Glomerular endothelial cell (primary cell): ENCODE results near the gene CLCNKA. TPM values are rescaled to one million over a fixed set of nuclear protein-coding genes. Genes with fewer than 3 reads are reported as not detected.
"Not testable (repeated sequence)": the region's sequence is repeated elsewhere in the genome, so short reads cannot be mapped to it uniquely, and the experiment has no call there.

Experiments used
- DNase-seq: peaks from one replicate; pipeline ENCODE4 v3.0.0-alpha.2; 2011; ENCODE audit warnings: low read depth, low spot score; ENCODE audit errors: extremely low read depth
- total RNA-seq: library from RNA; depleted of rRNA; stranded (reverse); fragments of >200 nt; gene quantifications from 2 replicates; pipeline ENCODE4 v1.2.3, GENCODE V29; 2015

The CLCNKA gene
- not detected in 2 replicates for total RNA-seq

DNA sequence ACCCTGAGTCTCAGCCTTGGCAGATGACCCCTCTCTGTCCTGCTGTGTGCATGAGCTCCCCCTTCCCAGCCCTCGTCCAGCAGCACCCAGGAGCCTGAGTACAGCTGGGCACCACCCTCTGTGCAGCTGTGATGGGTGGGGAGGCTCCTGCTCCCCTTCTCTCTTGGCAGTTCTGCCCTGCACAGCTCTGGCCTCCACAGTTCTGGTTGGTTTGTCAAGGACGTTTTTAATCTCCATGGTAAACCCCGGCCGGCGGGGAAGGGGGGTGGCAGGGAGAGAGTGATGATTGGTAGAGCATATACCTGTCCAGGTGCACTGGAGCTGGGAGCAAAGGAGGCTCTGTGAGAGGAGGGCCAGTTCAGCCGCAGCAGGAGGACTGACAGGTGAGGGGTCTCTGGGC lies at the start of gene CLCNKA:
TSS of gene CLCNKA (plus strand) at position 356 of the 400 bp plus-strand sequence. CDS start 584 bp downstream, outside the sequence.
- no peak for DNase-seq

DNA sequence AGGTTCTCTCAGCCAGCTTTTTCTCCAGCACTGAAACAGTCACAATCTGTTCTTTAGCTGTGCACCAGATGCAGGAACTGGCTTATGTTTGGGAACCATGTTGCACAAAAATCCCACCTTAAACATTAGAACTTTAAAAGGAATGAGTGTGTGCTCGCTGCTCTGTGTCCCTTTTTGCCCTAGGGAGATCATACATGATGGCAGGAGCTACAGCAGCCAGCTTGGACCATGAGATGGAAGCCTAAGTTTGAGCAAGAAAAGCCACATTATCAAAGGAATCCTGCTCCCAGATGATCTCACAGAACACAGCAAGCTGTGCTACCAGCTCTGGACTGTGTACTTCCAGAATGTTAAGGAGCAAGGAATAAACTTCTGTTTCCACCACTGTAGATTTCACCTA lies 49.4 kb upstream of the CLCNKA start:
- no peak for DNase-seq

DNA sequence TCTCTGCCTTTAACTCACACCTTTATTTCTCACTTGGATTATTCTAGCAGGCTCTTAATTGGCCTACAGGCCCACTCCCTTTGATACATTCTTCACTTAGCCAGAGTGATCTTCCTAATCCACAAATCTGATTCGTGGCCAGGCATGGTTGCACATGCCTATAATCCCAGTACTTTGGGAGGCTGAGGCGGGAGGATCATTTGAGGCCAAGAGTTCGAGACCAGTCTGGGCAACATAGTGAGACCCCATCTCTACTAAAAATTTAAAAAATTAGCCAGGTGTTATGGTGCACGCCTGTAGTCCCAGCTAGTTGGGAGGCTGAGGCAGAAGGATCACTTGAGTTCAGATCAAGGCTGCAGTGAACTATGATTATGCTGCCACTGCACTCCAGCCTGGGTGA lies 48.1 kb upstream of the CLCNKA start:
- no peak for DNase-seq

DNA sequence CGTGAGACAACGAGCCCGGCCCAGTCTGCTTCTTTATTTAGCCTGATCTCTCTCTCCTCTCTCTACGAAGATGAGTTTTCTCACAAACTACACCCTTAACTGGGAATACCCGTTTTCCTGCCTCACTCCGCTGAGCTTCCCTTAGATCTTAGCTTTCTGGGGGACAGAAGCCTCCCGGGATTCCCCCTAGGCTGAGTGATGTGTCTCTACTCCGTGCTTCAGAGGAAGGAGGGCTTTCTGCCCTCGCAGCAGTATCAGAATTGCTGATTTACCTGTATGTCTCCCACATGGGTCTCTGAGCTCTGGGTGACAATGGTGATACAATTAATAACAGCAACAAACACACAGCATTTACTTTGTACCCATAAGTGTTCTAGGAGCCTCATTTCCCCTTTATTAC lies 47.0 kb upstream of the CLCNKA start:
- no peak for DNase-seq

DNA sequence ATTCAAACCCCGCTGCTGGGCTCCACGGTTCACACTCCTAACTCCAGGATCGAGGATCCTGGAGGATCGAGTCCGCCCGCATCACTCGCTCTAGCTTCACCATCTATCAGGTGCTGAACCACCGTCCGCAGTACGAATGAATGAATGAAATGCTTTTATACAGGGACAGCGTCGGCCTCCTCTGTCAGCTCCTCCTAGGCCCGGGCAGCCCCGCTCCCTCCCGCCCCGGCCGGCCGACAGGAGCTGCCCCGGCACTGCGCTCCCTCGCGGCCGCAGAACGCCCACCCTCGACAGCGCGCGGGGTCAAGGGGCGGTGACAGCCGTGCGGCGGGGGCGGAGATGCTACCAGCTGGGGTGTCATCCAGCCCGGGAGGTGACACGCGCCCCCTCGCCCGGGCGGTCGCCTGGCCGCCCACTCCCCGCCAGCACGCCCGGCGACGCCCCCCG lies 46.5 kb upstream of the CLCNKA start:
- DNase-seq: no peak

DNA sequence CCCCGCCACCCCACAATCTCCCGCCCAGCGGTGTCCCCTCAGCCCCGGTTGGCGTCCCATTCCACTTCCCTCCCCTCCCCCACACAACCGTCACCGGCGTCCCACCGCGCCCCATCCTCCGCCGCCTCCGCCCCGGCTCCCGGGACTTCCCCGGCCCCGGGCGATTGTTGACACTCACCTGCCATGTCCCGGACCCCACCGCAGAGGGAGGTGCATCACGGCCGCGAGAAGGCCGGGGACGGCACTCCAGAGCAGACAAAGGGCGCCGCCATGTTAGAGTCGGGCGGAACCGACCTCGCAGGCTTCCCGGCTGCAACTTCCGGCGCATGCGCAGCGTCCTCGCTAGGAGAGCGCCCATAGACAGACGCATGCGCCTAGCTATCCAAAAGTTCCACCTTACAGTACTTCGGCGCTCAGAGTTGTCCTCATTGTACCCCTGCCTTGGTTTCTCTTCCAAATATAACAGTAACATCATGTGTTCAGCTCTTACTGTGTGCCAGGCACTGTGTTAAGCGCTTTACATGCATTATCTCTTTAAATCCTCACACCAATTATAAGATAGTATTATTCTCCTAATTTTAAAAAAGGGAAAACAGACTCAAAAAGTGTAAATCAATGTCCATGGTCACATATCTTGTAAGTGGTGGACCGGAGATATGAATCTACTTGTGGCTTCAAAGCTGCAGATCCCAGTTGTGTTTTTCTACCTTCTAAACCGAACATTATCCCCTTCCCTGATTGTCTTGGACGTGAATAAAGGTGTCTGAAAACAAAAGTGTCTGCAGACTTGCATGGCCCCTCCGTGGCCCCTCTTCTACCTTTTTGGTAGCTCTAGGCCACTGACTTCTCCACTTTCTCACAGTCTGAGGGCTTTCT lies 45.8 kb upstream of the CLCNKA start, which contains the start of gene ZBTB17:
TSS of gene ZBTB17 (minus strand) at position 297 of the 876 bp plus-strand sequence. CDS start 27,606 bp downstream, outside the sequence.
- no peak for DNase-seq

DNA sequence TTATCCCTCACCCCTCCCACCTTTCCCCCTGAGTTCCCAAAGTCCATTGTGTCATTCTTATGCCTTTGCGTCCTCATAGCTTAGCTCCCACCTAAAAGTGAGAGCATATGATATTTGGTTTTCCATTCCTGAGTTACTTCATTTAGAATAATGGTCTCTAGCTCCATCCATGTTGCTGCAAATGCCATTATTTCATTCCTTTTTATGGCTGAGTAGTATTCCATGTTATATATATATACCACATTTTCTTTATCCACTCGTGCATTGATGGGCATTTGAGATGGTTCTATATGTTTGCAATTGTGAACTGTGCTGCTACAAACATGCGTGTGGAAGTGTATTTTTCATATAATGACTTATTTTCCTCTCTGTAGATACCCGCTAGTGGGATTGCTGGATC lies 43.9 kb upstream of the CLCNKA start:
- DNase-seq: not testable (repeated sequence)

DNA sequence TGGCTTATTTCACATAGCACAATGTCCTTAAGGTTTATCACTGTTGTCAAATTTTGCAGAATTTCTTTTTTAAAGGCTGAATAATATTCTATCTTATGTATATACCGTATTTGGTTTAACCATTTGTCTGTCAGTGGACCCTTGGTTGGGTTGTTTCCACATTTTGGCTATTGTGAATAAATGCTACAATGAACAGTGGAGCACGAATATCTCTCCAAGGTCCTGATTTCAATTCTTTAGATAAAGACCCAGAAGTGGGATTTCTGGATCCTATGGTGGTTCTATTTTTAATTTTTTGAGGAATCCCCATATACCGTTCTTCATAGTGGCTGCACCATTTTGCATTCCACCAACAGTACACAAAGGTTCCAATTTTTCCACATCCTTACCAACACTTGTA lies 40.2 kb upstream of the CLCNKA start:
- no peak for DNase-seq

DNA sequence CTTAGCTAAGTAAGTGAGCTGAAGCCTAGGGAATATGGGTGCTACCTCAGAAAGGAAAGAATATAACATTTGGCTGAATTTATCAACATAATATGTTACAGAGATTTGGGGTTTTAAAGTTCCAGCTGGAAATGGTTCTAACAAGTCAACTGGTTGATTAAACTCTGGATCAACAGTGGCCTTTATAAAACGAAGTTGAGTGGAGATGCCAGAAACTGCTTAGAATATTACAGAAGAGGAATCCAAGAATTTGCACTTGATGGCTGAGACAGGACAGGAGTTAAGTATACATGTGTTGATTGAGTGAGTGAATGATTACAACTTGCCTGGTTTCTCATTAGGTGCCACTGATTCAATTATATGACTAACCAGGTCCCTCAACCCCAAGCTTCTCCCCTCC lies 38.6 kb upstream of the CLCNKA start:
- no peak for DNase-seq

DNA sequence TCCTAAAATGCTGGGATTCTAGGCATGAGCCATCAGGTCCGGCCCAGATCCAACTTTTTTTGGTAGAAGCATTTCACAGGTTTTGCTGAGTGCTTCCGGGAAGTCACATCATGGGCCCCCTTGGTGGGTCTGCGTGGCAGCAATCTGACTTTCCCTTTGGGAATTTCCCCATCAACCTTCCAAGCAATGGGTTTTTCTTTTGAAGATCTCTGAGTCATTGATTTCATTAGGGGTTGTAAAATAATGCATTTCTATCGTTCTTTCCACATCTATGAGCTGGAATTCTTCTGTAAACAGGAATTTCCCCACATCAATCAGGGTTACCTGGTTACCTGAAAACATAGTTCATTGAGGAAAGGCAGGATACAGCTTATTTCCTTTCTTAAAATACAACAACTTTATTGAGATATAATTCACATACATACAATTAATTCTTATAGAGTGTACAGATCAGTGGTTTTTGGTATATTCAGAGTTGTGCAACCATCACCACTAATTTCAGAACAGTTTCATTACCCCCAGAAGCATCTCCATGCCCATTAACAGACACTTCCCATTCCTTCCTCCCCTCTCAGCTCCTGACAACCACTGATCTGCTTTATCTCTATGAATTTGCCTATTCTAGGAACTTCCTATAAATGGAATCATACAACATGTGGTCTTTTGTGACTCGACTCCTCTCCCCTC lies 36.1 kb upstream of the CLCNKA start:
- no peak for DNase-seq

DNA sequence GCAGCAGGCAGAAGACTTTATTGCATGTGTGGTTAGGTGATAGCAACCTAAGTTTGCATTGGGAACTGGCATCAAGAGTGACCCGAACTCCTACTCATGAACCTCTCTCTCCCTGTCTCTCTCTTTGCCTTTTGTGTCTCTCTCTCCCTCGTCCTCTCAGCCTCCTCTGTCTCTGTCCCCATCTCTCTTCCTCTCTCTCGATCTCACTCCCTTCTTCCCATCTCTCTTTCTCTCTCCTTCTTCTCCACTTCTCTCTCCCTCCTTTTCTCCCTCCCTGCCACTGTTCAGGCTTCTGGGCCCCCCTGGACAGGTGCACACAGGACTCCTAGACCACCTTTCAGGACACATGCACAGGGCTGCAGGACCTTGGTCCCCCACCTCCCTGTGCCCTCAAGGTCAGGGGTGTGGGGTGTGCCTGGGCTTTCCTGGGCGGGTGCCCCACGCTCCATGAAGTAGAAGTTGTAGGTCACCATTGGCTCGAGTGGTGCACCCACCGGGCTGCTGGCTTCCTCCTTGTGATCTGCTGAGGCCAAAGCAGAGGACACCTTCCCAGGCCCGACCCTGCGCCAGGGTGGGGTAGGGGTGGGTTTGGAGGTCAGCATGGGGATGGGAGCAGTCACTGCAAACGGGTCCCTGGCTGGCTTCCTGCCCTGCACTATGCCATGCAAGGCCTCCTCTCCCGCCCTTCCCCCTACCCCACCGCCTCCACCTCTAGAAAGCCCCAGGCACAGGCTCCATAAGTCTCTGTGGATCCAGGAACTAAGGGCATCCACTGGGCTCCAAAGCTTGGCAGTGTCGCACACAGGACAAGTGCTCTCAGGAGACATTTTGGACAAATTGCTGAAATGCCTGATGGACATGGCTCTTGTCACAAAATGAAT lies 32.7 kb upstream of the CLCNKA start:
- DNase-seq: no peak

DNA sequence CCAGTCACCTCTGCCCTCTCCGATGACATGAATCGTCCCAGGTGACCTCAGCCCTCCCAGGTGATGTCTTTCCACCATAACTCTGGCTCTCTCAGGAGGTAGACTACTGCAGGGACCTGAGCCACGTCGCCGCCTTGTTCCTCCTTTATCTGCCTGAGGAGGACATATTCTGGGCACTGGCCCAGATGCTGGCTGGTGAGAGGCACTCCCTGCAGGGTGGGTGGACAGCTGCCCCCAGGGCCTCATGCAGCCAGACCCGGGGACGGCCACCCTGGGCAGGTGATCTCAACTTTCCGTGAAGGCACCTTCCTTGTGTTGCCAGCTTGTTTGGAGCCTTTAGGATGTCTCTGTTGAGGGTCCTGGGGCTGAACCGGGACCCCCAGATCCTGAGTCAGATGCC lies 32.1 kb upstream of the CLCNKA start:
- no peak for DNase-seq

DNA sequence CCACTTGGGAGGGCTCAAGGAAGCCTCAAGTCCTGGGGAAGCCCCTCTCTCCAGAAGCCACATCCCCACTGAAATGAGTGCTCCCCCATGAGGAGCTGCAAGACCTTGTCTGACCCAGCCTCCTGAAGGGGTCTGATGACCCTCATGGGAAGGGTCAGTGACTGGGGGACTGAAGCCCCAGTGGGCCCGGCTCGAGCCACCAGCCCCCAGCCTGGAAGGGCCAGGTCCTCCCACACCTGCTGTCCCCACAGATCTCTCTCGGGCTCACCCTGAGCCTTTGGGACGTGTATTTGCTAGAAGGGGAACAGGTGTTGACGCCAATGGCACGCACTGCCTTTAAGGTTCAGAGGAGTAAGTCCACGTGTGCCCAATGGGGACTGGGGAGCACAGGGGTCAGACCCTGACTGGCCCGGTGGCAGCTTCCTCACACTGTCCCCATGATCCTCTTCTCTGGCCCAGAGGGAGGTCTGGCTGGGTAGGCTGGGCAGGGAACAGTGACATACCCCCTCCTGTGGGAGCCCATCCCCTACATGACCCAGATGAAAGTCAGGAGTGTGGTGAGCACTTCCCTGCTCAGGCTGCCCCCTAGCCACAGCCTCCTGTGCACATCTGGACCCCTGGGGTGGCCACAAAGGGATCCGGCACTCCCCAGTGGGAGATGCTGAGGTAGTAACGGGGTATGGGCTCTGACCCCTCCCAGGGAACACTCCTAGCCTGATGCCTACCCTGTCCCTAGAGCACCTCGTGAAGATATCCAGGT lies 30.2 kb upstream of the CLCNKA start:
- DNase-seq: no peak

DNA sequence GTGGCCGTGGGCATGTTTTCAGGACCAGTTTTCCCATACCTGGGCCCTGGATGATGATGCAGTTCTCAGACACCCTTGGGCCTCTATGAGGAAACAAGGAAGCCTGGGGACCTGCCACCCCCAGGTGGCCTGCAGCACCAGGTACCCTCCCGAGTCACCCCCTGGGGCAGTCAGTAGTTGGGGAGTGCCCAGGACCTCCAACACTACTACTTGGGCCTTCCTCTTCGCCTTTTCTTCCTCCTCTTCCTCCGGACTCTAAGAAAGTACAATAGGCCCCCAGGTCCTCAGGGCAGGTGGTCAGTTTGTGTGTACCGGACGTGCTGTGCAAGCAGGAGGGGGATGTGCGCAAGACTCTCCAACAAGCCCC lies 29.7 kb upstream of the CLCNKA start:
- DNase-seq: no peak

DNA sequence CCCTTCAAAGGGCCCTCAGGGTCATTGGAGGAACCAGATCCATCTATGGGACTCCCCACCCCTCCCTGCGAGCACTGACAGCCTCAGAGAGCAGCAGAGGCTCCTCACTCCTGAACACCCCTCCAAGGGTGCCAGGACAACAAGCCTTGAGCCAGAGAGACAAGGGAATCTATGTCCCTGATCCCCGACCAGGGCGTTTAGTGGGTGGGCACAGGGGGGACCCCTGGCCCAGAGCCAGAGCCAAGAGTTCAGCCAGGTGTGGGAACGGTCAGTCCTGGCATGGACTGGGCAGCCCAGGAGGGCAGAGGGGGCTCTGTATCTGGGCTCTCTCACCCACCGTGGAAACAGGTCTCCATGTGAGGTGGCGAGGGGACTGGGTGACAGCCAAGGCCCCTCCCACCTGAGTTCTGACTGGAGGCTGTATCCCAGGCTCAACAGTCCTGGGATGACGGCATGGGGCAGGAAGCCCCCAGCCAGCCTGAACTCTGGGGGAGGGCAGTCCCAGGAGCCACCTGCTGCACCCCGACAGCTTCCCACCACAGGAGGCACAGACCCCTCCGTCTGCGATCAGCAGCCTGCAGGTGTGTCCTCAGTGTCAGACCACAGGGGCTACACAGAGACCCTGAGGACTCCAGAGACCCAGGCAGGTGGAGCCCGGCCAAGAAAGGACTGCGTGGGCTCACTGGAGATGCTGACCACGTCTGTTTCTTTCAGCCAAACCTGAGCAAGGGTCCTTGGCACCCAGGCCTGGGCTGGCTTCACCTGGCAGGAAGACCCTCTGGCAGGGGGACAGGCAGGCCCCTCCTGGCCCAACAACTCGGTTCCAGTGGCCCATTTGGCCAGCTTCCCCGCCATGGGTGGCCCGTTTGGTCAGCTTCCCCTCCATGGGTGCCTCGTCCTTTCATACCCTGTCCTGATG lies 29.0 kb upstream of the CLCNKA start:
- no peak for DNase-seq

DNA sequence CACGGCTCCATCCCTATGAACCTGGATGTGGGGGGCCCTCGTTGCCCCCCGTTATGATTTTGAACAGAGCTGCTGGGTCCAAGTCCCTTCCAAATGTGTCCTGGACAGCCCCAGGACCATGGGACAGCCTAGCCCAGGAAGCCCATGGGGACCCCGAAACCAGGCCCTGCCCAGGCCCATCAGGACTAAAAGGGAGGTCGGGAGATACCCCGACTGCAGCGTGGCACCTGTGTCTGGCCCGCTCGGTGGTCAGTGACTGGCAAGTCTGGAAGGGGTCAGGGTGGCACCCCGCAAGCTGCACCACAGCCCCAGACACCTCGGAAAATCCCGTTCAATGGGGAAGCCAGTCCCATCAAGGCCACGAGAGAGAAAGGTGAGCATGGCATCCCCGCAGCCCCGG lies 28.2 kb upstream of the CLCNKA start:
- no peak for DNase-seq

DNA sequence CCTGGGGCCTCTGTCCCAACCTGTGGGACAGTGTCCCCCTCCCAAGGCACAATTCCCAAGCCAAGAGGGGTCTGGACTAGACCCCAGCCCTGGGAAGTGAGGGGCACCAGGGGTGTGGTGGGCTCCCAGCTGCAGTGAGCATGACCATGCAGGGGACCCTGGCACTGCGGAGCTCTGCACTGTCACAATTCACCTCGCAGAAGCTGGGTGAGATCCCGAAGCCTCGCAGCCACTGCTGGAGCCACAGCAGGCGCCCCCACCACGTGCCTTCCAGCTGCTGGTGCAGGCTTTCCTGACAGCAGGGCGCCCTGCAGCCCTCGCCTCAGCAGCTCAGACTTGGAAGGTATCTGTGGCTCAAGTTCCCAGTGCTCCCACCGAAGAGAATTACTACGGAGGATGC lies 27.8 kb upstream of the CLCNKA start:
- DNase-seq: no peak

DNA sequence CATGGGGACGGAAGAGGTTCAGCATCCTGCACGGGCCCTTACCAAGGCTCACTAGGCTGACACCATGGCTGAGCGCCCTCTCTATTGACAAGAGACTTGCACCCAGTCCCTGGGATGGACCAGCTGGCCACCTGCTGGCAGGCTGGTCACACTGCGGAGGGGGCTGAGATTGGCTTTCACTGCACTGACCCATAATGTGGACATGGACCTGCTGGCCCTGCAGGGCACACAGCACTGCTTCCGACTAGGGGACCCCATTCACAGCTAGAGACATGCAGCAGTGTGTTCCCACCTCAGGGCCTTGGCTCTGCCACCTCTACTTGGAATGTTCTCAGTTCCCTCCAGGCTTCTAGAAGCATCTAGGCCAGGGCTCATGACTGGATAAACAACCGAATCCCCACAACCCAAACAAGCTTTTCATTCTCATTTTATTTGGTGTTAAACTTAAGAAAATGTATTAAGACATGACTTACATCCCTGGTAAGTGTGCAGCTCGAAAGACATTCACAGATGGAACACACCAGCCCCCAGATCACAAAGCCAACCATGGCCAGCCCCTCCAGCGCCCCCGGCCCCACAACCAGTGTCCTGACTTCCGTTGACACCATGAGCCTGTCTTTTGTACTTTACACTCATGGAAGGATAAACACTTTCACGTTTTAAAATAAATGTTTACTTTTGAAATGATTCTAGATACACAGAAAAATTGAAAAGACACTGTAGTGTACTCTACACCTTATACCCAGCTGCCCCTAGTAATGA lies 27.1 kb upstream of the CLCNKA start:
- DNase-seq: no peak
